IPS DF 6.9 (cell line): Measurements from ENCODE around the gene TRABD2B.

Experiments used
- DNase-seq: peaks from one replicate; pipeline ENCODE4 v3.0.0-alpha.2; 2013; ENCODE audit warnings: low read depth, low spot score
- H3K27ac ChIP-seq: one replicate; pipeline ENCODE4 v1.5.1; 2013; ENCODE audit warnings: low read length, control low read depth
- H3K27me3 ChIP-seq: 2 replicates; pipeline ENCODE4 v1.6.1; 2013; ENCODE audit warnings: mild to moderate bottlenecking, low read length; ENCODE audit not compliant: control insufficient read depth, insufficient read depth
- H3K36me3 ChIP-seq: 2 replicates; pipeline ENCODE4 v1.6.1; 2013; ENCODE audit warnings: low read length; ENCODE audit not compliant: control insufficient read depth, insufficient read depth
- H3K4me1 ChIP-seq: 2 replicates; pipeline ENCODE4 v1.6.1; 2013; ENCODE audit warnings: low read length; ENCODE audit not compliant: control insufficient read depth, insufficient read depth
- H3K4me3 ChIP-seq: 2 replicates; pipeline ENCODE4 v1.5.1; 2013; ENCODE audit warnings: mild to moderate bottlenecking, low read length
- H3K9me3 ChIP-seq: 2 replicates; pipeline ENCODE4 v1.6.1; 2013; ENCODE audit warnings: low read length, inconsistent platforms; ENCODE audit not compliant: control insufficient read depth, insufficient read depth
- WGBS: extraction: QIAGEN DNeasy Blood & Tissue Kit; methylation state at CpG from one replicate; pipeline ENCODE4 v1.1.7; 2013; ENCODE audit warnings: mixed read lengths, missing lambda C conversion rate; ENCODE audit not compliant: insufficient read length, insufficient coverage; 5-methylcytosine and 5-hydroxymethylcytosine counted together

The TRABD2B gene

GRCh38 chr1:47852006-47852718 is 145.0 kb downstream of the TRABD2B start:
- Histone ChIP-seq H3K27ac (no peak overlapping the region), H3K4me1 (no peaks in the 10 kb centered on the region), H3K4me3 (no peak overlapping the region), H3K36me3 (no peaks in the 10 kb centered on the region), H3K27me3 (no peaks in the 10 kb centered on the region), H3K9me3 (no peaks in the 10 kb centered on the region)
- no peak for DNase-seq
- WGBS = no CpG with 5 or more reads among the region's 17 CpGs

- H3K27me3 ChIP-seq = no peaks in the 10 kb centered on the region
- no peaks in the 10 kb centered on the region for H3K36me3 ChIP-seq
- H3K27ac ChIP-seq = no peak overlapping the region
- no peaks in the 10 kb centered on the region for H3K9me3 ChIP-seq
- no peaks in the 10 kb centered on the region for H3K4me1 ChIP-seq
- DNase-seq = no peak
- no peak overlapping the region for H3K4me3 ChIP-seq
- WGBS = no CpG with 5 or more reads among the region's 4 CpGs
Measured at GRCh38 chr1:47850451-47850850, 146.7 kb downstream of the TRABD2B start.

GRCh38 chr1:47849591-47850261 is 147.5 kb downstream of the TRABD2B start:
- no peaks in the 10 kb centered on the region for H3K36me3 ChIP-seq
- H3K9me3 ChIP-seq = no peaks in the 10 kb centered on the region
- H3K27me3 ChIP-seq = no peaks in the 10 kb centered on the region
- WGBS = no CpG with 5 or more reads among the region's 5 CpGs
- H3K4me3 ChIP-seq = no peak overlapping the region
- H3K27ac ChIP-seq = no peak overlapping the region
- DNase-seq = no peak
- no peaks in the 10 kb centered on the region for H3K4me1 ChIP-seq

GRCh38 chr1:47849005-47849521 is 148.1 kb downstream of the TRABD2B start:
- no peaks in the 10 kb centered on the region for H3K9me3 ChIP-seq
- no peak overlapping the region for H3K27ac ChIP-seq
- H3K36me3 ChIP-seq = no peaks in the 10 kb centered on the region
- H3K4me3 ChIP-seq = no peak overlapping the region
- no peaks in the 10 kb centered on the region for H3K4me1 ChIP-seq
- no peak for DNase-seq
- WGBS = no CpG with 5 or more reads among the region's 4 CpGs
- no peaks in the 10 kb centered on the region for H3K27me3 ChIP-seq

- Histone ChIP-seq H3K4me3 (no peak overlapping the region), H3K9me3 (no peaks in the 10 kb centered on the region), H3K4me1 (peaks cover 4% of the 10 kb centered on the region), H3K27ac (no peak overlapping the region), H3K27me3 (no peaks in the 10 kb centered on the region), H3K36me3 (no peaks in the 10 kb centered on the region)
- no CpG with 5 or more reads among the region's 9 CpGs for WGBS
- no peak for DNase-seq
Measured at GRCh38 chr1:47847763-47848162, 149.4 kb downstream of the TRABD2B start.

- WGBS = no CpG with 5 or more reads among the region's 3 CpGs
- no peak for DNase-seq
- Histone ChIP-seq H3K36me3 (no peaks in the 10 kb centered on the region), H3K9me3 (no peaks in the 10 kb centered on the region), H3K27me3 (no peaks in the 10 kb centered on the region), H3K4me3 (no peak overlapping the region), H3K4me1 (peaks cover 10% of the 10 kb centered on the region), H3K27ac (no peak overlapping the region)
Measured at GRCh38 chr1:47844558-47844955, 152.6 kb downstream of the TRABD2B start.

GRCh38 chr1:47843781-47844557 is 153.2 kb downstream of the TRABD2B start:
- no CpG with 5 or more reads among the region's 10 CpGs for WGBS
- no peaks in the 10 kb centered on the region for H3K9me3 ChIP-seq
- no peak overlapping the region for H3K27ac ChIP-seq
- no peak overlapping the region for H3K4me3 ChIP-seq
- H3K36me3 ChIP-seq = no peaks in the 10 kb centered on the region
- DNase-seq = no peak
- no peaks in the 10 kb centered on the region for H3K27me3 ChIP-seq
- H3K4me1 ChIP-seq = peaks cover 10% of the 10 kb centered on the region

GRCh38 chr1:47843059-47843458 is 154.1 kb downstream of the TRABD2B start:
- WGBS = no CpG with 5 or more reads among the region's 6 CpGs
- no peak overlapping the region for H3K27ac ChIP-seq
- no peak overlapping the region for H3K4me3 ChIP-seq
- H3K27me3 ChIP-seq = no peaks in the 10 kb centered on the region
- H3K9me3 ChIP-seq = no peaks in the 10 kb centered on the region
- H3K4me1 ChIP-seq = peaks cover 10% of the 10 kb centered on the region
- H3K36me3 ChIP-seq = no peaks in the 10 kb centered on the region
- no peak for DNase-seq

- Histone ChIP-seq H3K9me3 (no peaks in the 10 kb centered on the region), H3K27me3 (no peaks in the 10 kb centered on the region), H3K4me3 (no peak overlapping the region), H3K27ac (no peak overlapping the region), H3K36me3 (no peaks in the 10 kb centered on the region), H3K4me1 (peaks cover 10% of the 10 kb centered on the region)
- no peak for DNase-seq
- no CpG with 5 or more reads among the region's 5 CpGs for WGBS
Measured at GRCh38 chr1:47842228-47842919, 154.8 kb downstream of the TRABD2B start.

GRCh38 chr1:47841356-47841755 is 155.8 kb downstream of the TRABD2B start:
- no peaks in the 10 kb centered on the region for H3K36me3 ChIP-seq
- no peaks in the 10 kb centered on the region for H3K9me3 ChIP-seq
- no peaks in the 10 kb centered on the region for H3K27me3 ChIP-seq
- no CpG with 5 or more reads among the region's 3 CpGs for WGBS
- H3K4me1 ChIP-seq = peaks cover 10% of the 10 kb centered on the region
- no peak for DNase-seq
- no peak overlapping the region for H3K4me3 ChIP-seq
- H3K27ac ChIP-seq = no peak overlapping the region
